CD4-positive, alpha-beta T cell (primary cell): ENCODE data around the gene LPCAT3. TPM values are rescaled to one million over a fixed set of nuclear protein-coding genes. Genes with fewer than 3 reads are reported as not detected.

Experiments used
- ATAC-seq: fragments of 200-7000 bp; cut with Tn5 transposase; one replicate; pipeline ENCODE4 v1.10.0; 2022; ENCODE audit warnings: mild to moderate bottlenecking; ENCODE audit not compliant: poor library complexity
- CTCF ChIA-PET: fragments of 350-600 bp; sonication (Branson Sonifier 250); formaldehyde crosslinking; loops from one replicate; lab custom pipeline; 2021; ENCODE audit warnings: antibody characterized with exemption, inconsistent platforms; lab: Charles Lee
- POLR2A ChIA-PET: fragments of 350-600 bp; sonication (Branson Sonifier 250); formaldehyde crosslinking; loops from one replicate; lab custom pipeline; 2021; ENCODE audit warnings: antibody characterized with exemption, inconsistent platforms; lab: Charles Lee
- DNase-seq, 14 experiments: peaks; one replicate each; pipeline ENCODE4 v3.0.0-alpha.2; 2013 to 2020; ENCODE audit warnings: mixed read lengths in 2 of 14
- H3K27ac ChIP-seq, 2 donors: one replicate each; pipeline versions ENCODE4 v1.5.1 to v1.7.0; 2013; ENCODE audit warnings: low read length in 2 of 2, low read depth in 1 of 2, mild to moderate bottlenecking in 1 of 2
- H3K27me3 ChIP-seq, 2 experiments: 1 replicate in 1 of 2; 2 replicates in 1 of 2; pipeline versions ENCODE4 v1.6.1 to v1.7.0; 2013; ENCODE audit warnings: low read length in 2 of 2, control low read depth in 1 of 2, mild to moderate bottlenecking in 1 of 2, moderate library complexity in 1 of 2; ENCODE audit not compliant: insufficient read depth in 2 of 2, control insufficient read depth in 1 of 2
- H3K36me3 ChIP-seq: one replicate; pipeline ENCODE4 v1.6.1; 2013; ENCODE audit warnings: low read length, control low read depth; ENCODE audit not compliant: insufficient read depth
- H3K4me1 ChIP-seq: one replicate; pipeline ENCODE4 v1.6.1; 2013; ENCODE audit warnings: low read length, control low read depth; ENCODE audit not compliant: insufficient read depth
- H3K4me3 ChIP-seq: one replicate; pipeline ENCODE4 v1.5.1; 2013; ENCODE audit warnings: mild to moderate bottlenecking, low read length, moderate library complexity
- H3K9me3 ChIP-seq, 2 experiments: 1 replicate in 1 of 2; 2 replicates in 1 of 2; pipeline versions ENCODE4 v1.6.1 to v1.7.0; 2013; ENCODE audit warnings: low read length in 2 of 2, mild to moderate bottlenecking in 2 of 2, control low read depth in 1 of 2, moderate library complexity in 1 of 2; ENCODE audit not compliant: control insufficient read depth in 1 of 2, insufficient read depth in 1 of 2
- H3K27ac Mint-ChIP-seq: one replicate; pipeline ENCODE4 v1.8.0; 2020; ENCODE audit warnings: mixed read lengths
- H3K27me3 Mint-ChIP-seq: one replicate; pipeline ENCODE4 v1.8.0; 2021; ENCODE audit warnings: mixed read lengths
- H3K36me3 Mint-ChIP-seq: one replicate; pipeline ENCODE4 v1.8.0; 2021; ENCODE audit warnings: low read depth, mixed read lengths
- H3K4me1 Mint-ChIP-seq: one replicate; pipeline ENCODE4 v1.8.0; 2021; ENCODE audit warnings: low read depth, mixed read lengths
- H3K4me3 Mint-ChIP-seq: one replicate; pipeline ENCODE4 v1.8.0; 2020; ENCODE audit warnings: mild to moderate bottlenecking, mixed read lengths
- H3K9me3 Mint-ChIP-seq: one replicate; pipeline ENCODE4 v1.8.0; 2020; ENCODE audit warnings: mixed read lengths
- intact Hi-C, 2 experiments: fragments of 100-400 bp; cut with DNase I in 1 of 2; cut with micrococcal nuclease in 1 of 2; formaldehyde crosslinking; loops; one replicate each; pipeline versions ENCODE4 v1.15.1 to v1.9.0; 2023 to 2025; cut with DNase I, micrococcal nuclease
- total RNA-seq, 174 experiments: library from RNA in 2 of 174; stranded (reverse) in 2 of 174; gene quantifications; one replicate each; pipeline ENCODE4 v1.2.3 and lab custom pipeline; 2021 to 2026
- TF ChIP-seq, protein P1 (sequence below): fragments of 200-600 bp; IDR thresholded peaks from one replicate; pipeline ENCODE4 v1.8.0; 2022; ENCODE audit warnings: antibody characterized with exemption, mild to moderate bottlenecking

Gene LPCAT3
- total RNA-seq, 2 experiments from 2014 or later, result 11.8 to 14.8 TPM

DNA sequence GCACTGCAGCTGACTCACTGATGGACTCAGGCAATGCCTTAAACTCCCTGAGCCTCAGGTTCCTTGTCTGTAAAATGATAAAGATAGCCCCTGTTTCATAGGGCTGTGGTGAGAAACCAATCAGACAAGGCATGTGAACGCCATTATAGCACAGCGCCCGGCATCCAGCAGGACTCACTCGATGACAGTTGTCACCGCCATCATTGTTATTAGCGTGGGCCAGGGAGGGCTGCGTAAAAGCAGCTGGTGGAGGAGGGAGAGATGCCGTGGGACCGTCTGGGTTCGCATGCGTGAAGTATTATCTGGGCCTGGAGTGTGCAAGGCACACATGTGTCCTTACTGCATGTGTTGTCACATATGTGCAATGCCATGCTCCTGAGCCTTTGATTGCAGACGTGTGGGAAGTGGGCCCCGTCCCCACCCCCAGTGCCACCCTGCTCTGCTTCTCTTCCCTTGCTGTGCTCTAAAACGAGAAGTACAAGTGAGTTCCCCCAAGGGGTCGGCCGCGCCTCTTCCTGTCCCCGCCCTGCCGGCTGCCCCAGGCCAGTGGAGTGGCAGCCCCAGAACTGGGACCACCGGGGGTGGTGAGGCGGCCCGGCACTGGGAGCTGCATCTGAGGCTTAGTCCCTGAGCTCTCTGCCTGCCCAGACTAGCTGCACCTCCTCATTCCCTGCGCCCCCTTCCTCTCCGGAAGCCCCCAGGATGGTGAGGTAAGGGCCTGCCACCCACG is 67.3 kb downstream of the LPCAT3 start, which contains the start of gene PTPN6:
Gene PTPN6 (plus strand): TSS at position 546 of the 730 bp plus-strand sequence. CDS start 157 bp downstream, at position 703.
- Histone ChIP-seq H3K4me1 (peaks cover 94% of the 10 kb centered on the region), H3K4me3 (peak within 1 kb of the TSS; percentile 98), H3K9me3 (no peaks in the 10 kb centered on the region), H3K27me3 (no peaks in the 10 kb centered on the region), H3K27ac (peak within 1 kb of the TSS; percentile 80 to 96), H3K36me3 (peaks cover 34% of the 10 kb centered on the region)
- Mint-ChIP-seq H3K27me3 (no peaks in the 10 kb centered on the region), H3K27ac (peak within 1 kb of the TSS; percentile 97), H3K4me1 (peaks cover 89% of the 10 kb centered on the region), H3K36me3 (peaks cover 50% of the 10 kb centered on the region), H3K4me3 (peak within 1 kb of the TSS; percentile 100), H3K9me3 (no peaks in the 10 kb centered on the region)
- ATAC-seq, result peak; percentile 30
- CTCF ChIA-PET, result interaction anchor here (2.0 to 10.8 kb wide), 2 partner anchors 10 to 13 kb away, joined by 5 to 324 read pairs; no protein-coding TSS in a partner anchor
- POLR2A ChIA-PET, result interaction anchor here (0.6 to 16.4 kb wide), 8 partner anchors 3 to 227 kb away, joined by 3 to 963 read pairs (median 7); partner anchors contain the start of genes ATN1, C12orf57, COPS7A and LRRC23
- intact Hi-C loops, result loop anchor here in 1 of 2 experiments (5.0 kb wide), 1 partner anchor 99 kb away; the partner anchor contains the start of genes CDCA3 and USP5
- TF ChIP-seq, protein P1, sequence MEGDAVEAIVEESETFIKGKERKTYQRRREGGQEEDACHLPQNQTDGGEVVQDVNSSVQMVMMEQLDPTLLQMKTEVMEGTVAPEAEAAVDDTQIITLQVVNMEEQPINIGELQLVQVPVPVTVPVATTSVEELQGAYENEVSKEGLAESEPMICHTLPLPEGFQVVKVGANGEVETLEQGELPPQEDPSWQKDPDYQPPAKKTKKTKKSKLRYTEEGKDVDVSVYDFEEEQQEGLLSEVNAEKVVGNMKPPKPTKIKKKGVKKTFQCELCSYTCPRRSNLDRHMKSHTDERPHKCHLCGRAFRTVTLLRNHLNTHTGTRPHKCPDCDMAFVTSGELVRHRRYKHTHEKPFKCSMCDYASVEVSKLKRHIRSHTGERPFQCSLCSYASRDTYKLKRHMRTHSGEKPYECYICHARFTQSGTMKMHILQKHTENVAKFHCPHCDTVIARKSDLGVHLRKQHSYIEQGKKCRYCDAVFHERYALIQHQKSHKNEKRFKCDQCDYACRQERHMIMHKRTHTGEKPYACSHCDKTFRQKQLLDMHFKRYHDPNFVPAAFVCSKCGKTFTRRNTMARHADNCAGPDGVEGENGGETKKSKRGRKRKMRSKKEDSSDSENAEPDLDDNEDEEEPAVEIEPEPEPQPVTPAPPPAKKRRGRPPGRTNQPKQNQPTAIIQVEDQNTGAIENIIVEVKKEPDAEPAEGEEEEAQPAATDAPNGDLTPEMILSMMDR, result no peak
- peak in 11 of 14 experiments; percentile 45 to 86 (median 66) for DNase-seq

DNA sequence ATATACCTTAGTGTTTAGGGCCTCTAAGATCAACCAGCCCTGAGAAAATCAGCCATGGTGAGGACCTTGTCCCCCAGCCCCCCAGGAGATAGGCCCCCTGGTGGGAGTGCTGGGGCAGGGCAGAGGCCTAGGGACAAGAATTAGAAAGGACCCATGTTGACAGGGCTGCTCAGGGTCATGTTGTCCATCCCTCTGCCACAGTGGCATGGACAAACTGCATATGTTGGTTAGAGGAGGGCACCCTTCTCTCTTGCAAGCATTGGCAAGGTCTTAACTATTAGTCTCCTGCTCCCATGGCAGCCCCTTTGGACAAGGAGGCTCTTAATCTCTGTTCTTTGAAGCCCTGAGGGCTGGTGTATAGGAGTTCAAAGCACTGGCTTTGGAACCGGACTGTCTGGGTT is 67.9 kb downstream of the LPCAT3 start:
- Histone ChIP-seq H3K27ac (peak overlapping the region; percentile 80 to 96), H3K27me3 (no peaks in the 10 kb centered on the region), H3K4me3 (peak overlapping the region; percentile 98), H3K36me3 (peaks cover 34% of the 10 kb centered on the region), H3K4me1 (peaks cover 94% of the 10 kb centered on the region), H3K9me3 (no peaks in the 10 kb centered on the region)
- Mint-ChIP-seq H3K27me3 (no peaks in the 10 kb centered on the region), H3K27ac (peak overlapping the region; percentile 97), H3K36me3 (peaks cover 44% of the 10 kb centered on the region), H3K4me3 (peak overlapping the region; percentile 100), H3K4me1 (peaks cover 89% of the 10 kb centered on the region), H3K9me3 (no peaks in the 10 kb centered on the region)
- peak in 3 of 14 experiments; percentile 48 to 71 (median 66) for DNase-seq
- intact Hi-C loops, result loop anchor here in 1 of 2 experiments (5.0 kb wide), 1 partner anchor 98 kb away; the partner anchor contains the start of genes CDCA3 and USP5
- ChIA-PET CTCF (interaction anchor here (1.0 to 10.8 kb wide), 4 partner anchors 10 to 159 kb away, joined by 3 to 324 read pairs (median 4); partner anchors contain the start of gene C1RL), POLR2A (interaction anchor here (1.0 to 11.6 kb wide), 5 partner anchors 9 to 78 kb away, joined by 3 to 963 read pairs (median 10); partner anchors contain the start of genes ATN1, PTPN6 and SPSB2)
- peak; percentile 6 for ATAC-seq
- TF ChIP-seq, protein P1, result peak; percentile 40

DNA sequence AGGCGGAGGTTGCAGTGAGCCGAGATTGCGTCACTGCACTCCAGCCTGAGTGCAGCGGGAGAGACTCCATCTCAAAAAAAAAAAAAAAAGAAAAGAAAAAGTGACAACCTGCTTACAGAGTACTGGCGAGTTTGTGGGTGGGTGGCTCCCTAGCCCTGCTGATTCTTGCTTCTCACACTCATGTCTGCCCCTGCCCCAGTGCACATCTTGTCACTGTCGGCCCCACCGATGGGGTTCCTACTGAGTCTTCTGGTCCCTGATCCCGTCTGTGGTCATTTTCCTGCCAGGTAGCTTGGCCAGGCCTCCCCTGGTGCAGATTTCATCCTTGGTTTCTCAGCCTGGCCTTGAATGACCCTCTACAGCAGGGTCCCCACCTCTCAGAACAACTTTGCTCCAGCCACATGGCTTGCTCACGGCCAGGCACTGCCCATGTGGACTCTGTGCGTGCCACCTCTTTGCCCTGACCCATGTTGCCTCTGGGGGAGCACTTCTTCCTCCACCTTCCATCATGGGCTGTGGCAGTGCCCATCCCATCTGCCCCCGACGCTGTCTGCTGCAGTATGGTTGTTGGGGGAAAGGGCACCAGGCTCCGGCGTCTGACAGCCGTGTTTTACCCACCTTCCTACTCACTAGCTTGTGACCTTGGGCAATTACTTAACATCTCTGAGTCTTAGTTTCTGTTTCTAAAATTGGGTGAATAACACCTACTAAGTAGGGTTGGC is 69.2 kb downstream of the LPCAT3 start:
- Histone ChIP-seq H3K9me3 (no peaks in the 10 kb centered on the region), H3K4me3 (peak overlapping the region; percentile 27), H3K4me1 (peaks cover 93% of the 10 kb centered on the region), H3K27ac (peak overlapping the region; percentile 96 to 98), H3K36me3 (peaks cover 25% of the 10 kb centered on the region), H3K27me3 (no peaks in the 10 kb centered on the region)
- CTCF ChIA-PET, result interaction anchor here (0.8 to 10.8 kb wide), 6 partner anchors 11 to 160 kb away, joined by 3 to 324 read pairs (median 3); partner anchors contain the start of genes C1RL and LPCAT3
- peak overlapping the region; percentile 87 for H3K4me3 Mint-ChIP-seq
- POLR2A ChIA-PET, result interaction anchor here (0.6 to 11.6 kb wide), 3 partner anchors 10 to 159 kb away, joined by 3 to 963 read pairs (median 26); partner anchors contain the start of gene PTPN6
- H3K27me3 Mint-ChIP-seq, result no peaks in the 10 kb centered on the region
- H3K9me3 Mint-ChIP-seq, result no peaks in the 10 kb centered on the region
- TF ChIP-seq, protein P1, result no peak
- H3K36me3 Mint-ChIP-seq, result peaks cover 42% of the 10 kb centered on the region
- H3K4me1 Mint-ChIP-seq, result peaks cover 87% of the 10 kb centered on the region
- DNase-seq (peak in 4 of 14 experiments; percentile 47 to 74 (median 70)), ATAC-seq (no peak)
- H3K27ac Mint-ChIP-seq, result peak overlapping the region; percentile 97
- intact Hi-C loops, result no loop called here
